Stromal cell of bone marrow (primary cell): ENCODE data around the gene TFPT.

Experiments
- DNase-seq: peaks from one replicate; pipeline ENCODE4 v3.0.0-alpha.2; 2012; ENCODE audit warnings: low read depth

TFPT gene

GRCh38 chr19:54115109-54116063 is at the start of gene TFPT, which contains the start of gene PRPF31:
Gene TFPT, minus strand, starts transcription at chr19:54115657. Its CDS starts 388 bp downstream, at chr19:54115269.
Gene PRPF31, plus strand, starts transcription at chr19:54115754. Its CDS starts 2,525 bp downstream, at chr19:54118279.
- peak; percentile 98 for DNase-seq

GRCh38 chr19:54165222-54165621 is 49.8 kb upstream of the TFPT start:
- DNase-seq: no peak

- no peak for DNase-seq
These were observed 49.1 kb upstream of the TFPT start for GRCh38 chr19:54164369-54165068.

GRCh38 chr19:54162884-54163283 is 47.4 kb upstream of the TFPT start:
- DNase-seq: no peak

GRCh38 chr19:54162241-54162805 is 46.9 kb upstream of the TFPT start:
- no peak for DNase-seq

GRCh38 chr19:54160854-54161253 is 45.4 kb upstream of the TFPT start:
- no peak for DNase-seq

GRCh38 chr19:54160182-54160811 is 44.8 kb upstream of the TFPT start:
- no peak for DNase-seq

GRCh38 chr19:54159352-54160181 is 44.1 kb upstream of the TFPT start, which contains the start of gene LENG1:
Gene LENG1, minus strand, starts transcription at chr19:54159721. Its CDS starts 26 bp downstream, at chr19:54159695.
- peak; percentile 100 for DNase-seq

- DNase-seq: no peak
These were observed 43.4 kb upstream of the TFPT start for GRCh38 chr19:54158812-54159351.

- no peak for DNase-seq
These were observed 41.5 kb upstream of the TFPT start for GRCh38 chr19:54156953-54157352.

- DNase-seq: no peak
These were observed 41.0 kb upstream of the TFPT start for GRCh38 chr19:54156490-54156889.

- no peak for DNase-seq
These were observed 40.2 kb upstream of the TFPT start for GRCh38 chr19:54155694-54156093.

GRCh38 chr19:54154603-54155345 is 39.3 kb upstream of the TFPT start:
- DNase-seq: no peak

- DNase-seq: no peak
These were observed 38.4 kb upstream of the TFPT start for GRCh38 chr19:54153731-54154326.

GRCh38 chr19:54152878-54153524 is 37.5 kb upstream of the TFPT start:
- DNase-seq: no peak

- DNase-seq: no peak
These were observed 36.8 kb upstream of the TFPT start for GRCh38 chr19:54152267-54152666.

- DNase-seq: no peak
These were observed 36.0 kb upstream of the TFPT start for GRCh38 chr19:54151362-54152035.

- no peak for DNase-seq
These were observed 33.8 kb upstream of the TFPT start for GRCh38 chr19:54149021-54149812.
